Measurements from ENCODE around the gene AGK.

- TF ChIP-seq CTCF (conservative IDR thresholded peaks at IDR 0.05), result no peak
- no peak for TF ChIP-seq EZH2 (IDR thresholded peaks at IDR 0.05; ENCODE audit: low read depth)
These were observed 94.0 kb downstream of the AGK start for GRCh38 chr7:141645188-141645587.

All from PC-9 (cell line).